Astrocyte of the cerebellum (primary cell): ENCODE measurements around the gene FOXK2.
"Not testable (repeated sequence)": the region's sequence is repeated elsewhere in the genome, so short reads cannot be mapped to it uniquely, and the experiment has no call there.

ENCODE experiments used
- DNase-seq: peaks from one replicate; pipeline ENCODE4 v3.0.0-alpha.2; 2011; ENCODE audit warnings: low read depth
- H3K4me3 ChIP-seq: 2 replicates; pipeline ENCODE4 v1.5.1; 2011; ENCODE audit warnings: mild to moderate bottlenecking, low read depth, low read length, moderate library complexity
- in situ Hi-C: cut with HindIII; loops from 2 replicates; pipeline ENCODE4 v1.10.0; 2017; ENCODE audit warnings: low sequenced_read_pairs
- TF ChIP-seq, protein P1 (sequence below): IDR thresholded peaks from 2 replicates; pipeline ENCODE4 v1.5.1; 2012; ENCODE audit warnings: low read length, low read depth, moderate library complexity, mild to moderate bottlenecking; ENCODE audit errors: missing control alignments

FOXK2 gene

DNA sequence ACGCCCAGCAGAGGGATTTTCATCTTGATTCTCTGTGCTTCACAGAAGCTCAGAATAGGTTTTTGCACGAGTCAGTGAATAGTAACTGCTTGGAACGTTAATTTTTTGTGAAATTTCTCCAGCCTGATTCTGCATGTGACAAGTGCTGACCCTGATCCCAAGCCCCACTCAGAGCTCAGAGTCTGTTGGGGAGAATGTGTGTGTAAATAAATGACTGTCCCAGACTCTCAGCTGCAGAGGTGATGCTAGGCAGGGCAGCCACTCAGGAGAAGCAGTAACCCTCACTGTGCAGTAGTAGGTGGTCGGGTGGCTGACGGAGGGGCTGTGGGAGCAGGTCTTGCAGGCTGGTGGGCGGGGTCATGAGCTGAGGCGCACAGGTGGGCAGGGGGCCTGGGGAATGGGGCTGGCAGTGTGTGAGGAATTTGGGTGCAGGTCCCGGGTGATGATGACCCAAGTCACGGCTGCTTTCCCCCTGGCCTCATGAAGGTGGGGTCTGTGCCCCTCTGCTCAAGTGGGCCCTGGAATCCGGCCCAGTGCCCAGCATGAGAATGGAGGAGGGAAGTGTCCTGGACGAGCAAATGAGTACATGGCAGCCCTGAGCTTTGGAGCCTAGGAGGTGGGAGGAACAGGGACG, 16.3 kb upstream of the FOXK2 start:
- no peak for DNase-seq
- TF ChIP-seq, protein P1, sequence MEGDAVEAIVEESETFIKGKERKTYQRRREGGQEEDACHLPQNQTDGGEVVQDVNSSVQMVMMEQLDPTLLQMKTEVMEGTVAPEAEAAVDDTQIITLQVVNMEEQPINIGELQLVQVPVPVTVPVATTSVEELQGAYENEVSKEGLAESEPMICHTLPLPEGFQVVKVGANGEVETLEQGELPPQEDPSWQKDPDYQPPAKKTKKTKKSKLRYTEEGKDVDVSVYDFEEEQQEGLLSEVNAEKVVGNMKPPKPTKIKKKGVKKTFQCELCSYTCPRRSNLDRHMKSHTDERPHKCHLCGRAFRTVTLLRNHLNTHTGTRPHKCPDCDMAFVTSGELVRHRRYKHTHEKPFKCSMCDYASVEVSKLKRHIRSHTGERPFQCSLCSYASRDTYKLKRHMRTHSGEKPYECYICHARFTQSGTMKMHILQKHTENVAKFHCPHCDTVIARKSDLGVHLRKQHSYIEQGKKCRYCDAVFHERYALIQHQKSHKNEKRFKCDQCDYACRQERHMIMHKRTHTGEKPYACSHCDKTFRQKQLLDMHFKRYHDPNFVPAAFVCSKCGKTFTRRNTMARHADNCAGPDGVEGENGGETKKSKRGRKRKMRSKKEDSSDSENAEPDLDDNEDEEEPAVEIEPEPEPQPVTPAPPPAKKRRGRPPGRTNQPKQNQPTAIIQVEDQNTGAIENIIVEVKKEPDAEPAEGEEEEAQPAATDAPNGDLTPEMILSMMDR, result no peak
- H3K4me3 ChIP-seq, result no peak overlapping the region
- in situ Hi-C loops, result no loop called here

DNA sequence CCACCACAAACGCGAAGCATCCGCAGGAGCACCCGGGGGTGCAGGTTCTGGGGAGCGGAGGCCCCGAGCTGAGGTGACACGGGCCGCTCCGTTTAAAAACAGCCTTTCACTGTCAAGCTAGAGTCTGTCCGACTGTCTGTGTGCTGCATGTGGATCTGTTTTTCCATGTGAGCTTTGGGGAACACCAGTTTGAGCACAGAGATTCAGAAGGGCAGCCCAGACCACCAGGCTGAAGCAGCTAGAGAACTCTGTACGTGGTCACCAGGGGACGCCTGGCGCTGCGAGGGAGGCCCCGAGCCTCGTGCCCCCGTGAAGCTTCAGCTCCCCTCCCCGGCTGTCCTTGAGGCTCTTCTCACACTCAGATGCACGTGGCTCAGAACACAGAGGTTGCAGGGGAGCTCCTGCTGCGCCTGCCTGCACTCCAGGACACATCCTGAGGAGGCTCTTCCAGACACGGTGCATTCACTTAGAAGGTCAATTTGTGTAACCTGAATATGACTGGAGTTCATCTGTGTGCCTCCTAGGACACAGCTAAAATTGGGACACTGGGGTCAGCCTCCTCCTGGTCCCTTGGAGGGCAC, 15.7 kb upstream of the FOXK2 start:
- H3K4me3 ChIP-seq, result no peak overlapping the region
- DNase-seq, result no peak
- in situ Hi-C loops, result no loop called here
- TF ChIP-seq, protein P1, result no peak

DNA sequence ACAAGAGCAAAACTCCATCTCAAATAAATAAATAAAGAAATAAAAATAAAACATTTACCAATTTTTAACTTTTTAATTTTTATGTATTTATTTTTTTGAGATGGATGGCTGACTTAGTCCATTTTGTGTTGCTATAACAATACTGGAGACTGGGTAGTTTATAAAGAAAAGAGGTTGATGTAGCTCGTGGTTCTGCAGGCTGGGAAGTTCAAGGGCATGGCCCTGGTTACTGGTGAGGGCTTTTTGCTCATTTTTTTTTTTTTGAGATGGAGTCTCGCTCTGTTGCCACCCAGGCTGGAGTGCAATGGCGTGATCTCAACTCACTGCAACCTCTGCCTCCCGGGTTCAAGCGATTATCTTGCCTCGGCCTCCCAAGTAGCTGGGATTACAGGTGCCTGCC, 14.2 kb upstream of the FOXK2 start:
- TF ChIP-seq, protein P1, result no peak
- DNase-seq, result no peak
- no peak overlapping the region for H3K4me3 ChIP-seq
- in situ Hi-C loops, result no loop called here

DNA sequence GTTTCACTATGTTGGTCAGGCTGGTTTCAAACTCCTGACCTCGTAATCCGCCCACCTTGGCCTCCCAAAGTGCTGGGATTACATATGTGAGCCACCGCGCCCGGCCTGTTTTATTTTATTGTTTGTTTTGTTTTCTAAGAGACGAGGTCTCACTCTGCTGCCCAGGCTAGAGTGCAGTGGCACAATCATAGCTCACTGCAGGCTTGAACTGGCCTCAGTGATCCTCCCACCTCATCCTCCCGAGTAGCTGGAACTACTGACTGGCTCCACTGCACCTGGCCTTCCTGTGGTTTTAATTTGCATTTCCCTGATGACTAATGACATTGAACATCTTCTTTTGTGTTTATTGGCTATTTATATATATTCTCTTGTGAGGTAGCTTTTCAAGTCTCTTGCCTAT, 13.1 kb upstream of the FOXK2 start:
- DNase-seq, H3K4me3 ChIP-seq, in situ Hi-C loops: not testable (repeated sequence)

DNA sequence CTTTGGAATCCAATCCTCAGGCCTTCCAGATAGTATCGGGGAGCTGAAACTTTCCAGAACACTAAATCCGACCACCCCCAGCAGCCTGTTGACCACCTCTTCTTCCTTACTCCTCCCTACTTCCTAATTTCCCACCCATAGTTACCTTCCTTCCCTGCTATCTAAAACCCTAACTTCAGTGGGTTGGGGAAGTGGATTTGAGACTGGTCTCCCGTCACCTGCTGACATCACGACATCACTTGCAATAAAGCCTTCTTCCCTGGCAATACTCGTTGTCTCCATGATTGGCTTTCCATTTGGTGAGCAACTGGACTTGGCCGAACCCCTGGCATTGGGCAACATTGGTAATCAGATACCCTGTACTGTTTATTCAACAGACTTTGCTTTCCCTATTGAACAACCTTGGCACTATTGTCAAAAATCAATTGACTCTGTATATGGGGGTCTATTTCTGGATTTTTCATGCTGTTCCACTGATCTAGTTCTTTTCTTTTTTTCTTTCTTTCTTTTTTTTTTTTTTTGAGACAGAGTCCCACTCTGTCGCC, 11.8 kb upstream of the FOXK2 start:
- TF ChIP-seq, protein P1, result no peak
- in situ Hi-C loops, result no loop called here
- DNase-seq, result no peak
- H3K4me3 ChIP-seq, result no peak overlapping the region

DNA sequence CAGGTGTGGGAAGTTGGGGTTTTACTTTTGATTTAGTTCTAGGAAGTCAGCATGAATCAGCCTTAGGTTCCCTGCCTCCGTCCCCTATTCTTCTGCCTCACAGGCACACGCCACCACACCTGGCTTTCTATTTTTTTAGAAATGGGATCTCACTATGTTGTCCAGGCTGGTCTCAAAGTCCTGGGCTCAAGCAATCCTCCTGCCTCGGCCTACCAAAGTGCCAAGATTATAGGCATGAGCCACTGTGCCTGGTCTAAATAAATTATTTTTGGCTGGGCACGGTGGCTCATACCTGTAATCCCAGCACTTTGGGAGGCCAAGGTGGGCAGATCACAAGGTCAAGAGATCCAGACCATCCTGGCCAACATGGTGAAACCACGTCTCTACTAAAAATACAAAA, 7.9 kb upstream of the FOXK2 start:
- H3K4me3 ChIP-seq, in situ Hi-C loops, DNase-seq: not testable (repeated sequence)

DNA sequence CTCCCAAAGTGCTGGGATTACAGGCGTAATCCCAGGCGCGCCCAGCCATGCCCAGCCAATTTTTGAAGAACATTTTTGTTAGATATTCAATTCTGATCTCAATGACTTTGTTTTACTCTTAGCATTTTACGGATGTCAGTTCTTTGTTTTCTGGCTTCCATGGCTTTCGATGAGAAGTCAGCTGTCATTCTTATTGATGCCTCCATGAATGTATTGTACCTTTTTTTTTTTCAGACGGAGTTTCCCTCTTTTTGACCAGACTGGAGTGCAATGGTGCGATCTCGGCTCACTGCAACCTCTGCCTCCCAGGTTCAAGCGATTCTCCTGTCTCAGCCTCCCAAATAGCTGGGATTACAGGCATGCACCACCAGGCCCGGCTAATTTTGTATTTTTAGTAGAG, 5.7 kb upstream of the FOXK2 start:
- H3K4me3 ChIP-seq, in situ Hi-C loops, DNase-seq: not testable (repeated sequence)

DNA sequence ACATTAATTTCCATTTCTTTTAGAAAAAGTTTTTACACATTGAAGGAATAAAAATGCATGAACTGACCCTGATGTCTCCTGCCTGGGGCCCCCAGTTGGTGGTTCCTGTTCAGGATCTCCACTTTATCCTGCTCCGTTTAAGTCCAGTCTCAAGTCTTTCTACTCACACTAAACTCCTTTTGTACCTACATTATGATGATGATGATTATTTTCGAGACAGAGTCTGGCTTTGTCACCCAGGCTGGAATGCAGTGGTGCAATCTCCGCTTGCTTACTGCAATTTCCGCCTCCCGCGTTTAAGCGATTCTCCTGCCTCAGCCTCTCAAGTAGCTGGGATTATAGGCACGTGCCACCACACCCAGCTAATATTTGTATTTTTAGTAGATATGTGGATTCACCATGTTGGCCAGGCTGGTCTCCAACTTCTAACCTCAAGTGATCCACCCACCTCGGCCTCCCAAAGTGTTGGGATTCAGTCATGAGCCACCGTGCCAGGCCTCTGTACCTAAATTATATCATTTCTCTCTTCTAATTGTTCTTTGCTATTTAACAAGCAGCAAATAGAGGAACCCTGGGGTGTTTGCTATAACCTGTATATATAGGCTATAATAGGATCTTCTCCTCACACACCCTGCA, 2.2 kb upstream of the FOXK2 start:
- TF ChIP-seq, protein P1, result no peak
- H3K4me3 ChIP-seq, result no peak overlapping the region
- in situ Hi-C loops, result no loop called here
- no peak for DNase-seq
